Measurements from ENCODE around the gene TMEM201. TPM values are rescaled to one million over a fixed set of nuclear protein-coding genes. Genes with fewer than 3 reads are reported as not detected.

The TMEM201 gene
- total and polyA plus RNA-seq, 9 of the 15 experiments (the other 6 are each of a cell fraction or from before 2014, with no cell fraction given): 0.42 to 51.3 (median 7.4) TPM

DNA sequence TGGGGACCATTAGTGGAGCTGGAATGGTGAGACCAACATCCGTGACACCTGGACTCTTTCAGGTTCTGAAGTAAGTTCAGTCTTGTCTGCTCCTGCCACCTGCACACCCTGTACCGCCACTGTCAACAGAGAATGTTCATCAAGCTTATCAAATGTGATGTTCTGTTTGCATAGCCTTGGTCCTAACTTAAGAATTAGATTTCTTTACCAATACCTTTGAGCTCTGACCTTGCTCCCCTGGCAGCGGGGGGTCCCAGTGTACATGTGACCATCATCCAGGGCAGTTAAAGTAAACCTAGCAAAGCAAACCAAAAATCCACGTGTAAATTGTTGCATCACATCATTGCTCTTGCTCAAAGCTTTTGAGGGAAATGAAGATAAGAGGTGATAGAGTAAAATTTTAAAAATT lies 35.0 kb upstream of the TMEM201 start:
- Histone ChIP-seq H2AFZ (ENCODE audit: low read depth, low read length) (no peak overlapping the region), H3K9me1 (ENCODE audit: control insufficient read depth, insufficient read depth, low read length) (no peaks in the 10 kb centered on the region), H3K36me3 (ENCODE audit: control insufficient read depth, insufficient read depth, low read length) (peaks cover 81% of the 10 kb centered on the region), H3K27ac (ENCODE audit: extremely low read depth, low read depth, low read length) (no peak overlapping the region), H3K4me1 (replicated peaks in 1 of 2; ENCODE audit: control insufficient read depth in 2 of 2, insufficient read depth in 2 of 2, low read length in 2 of 2) (no peaks in the 10 kb centered on the region), H3K9ac (ENCODE audit: insufficient read depth in 1 of 2, low read depth in 2 of 2, low read length in 2 of 2) (no peak overlapping the region), H3K79me2 (ENCODE audit: control insufficient read depth, insufficient read depth, low read length) (peaks cover 59% of the 10 kb centered on the region), H3K4me2 (ENCODE audit: insufficient read depth, low read length) (no peak overlapping the region), H3K4me3 (no peak overlapping the region), H3K27me3 (ENCODE audit: control insufficient read depth in 2 of 2, insufficient read depth in 2 of 2, low read length in 2 of 2) (no peaks in the 10 kb centered on the region), H4K20me1 (replicated peaks; ENCODE audit: control insufficient read depth, insufficient read depth, low read length) (peaks cover 8% of the 10 kb centered on the region; the same call in 1 of the 2 replicates), H3K9me3 (replicated peaks; ENCODE audit: control insufficient read depth, insufficient read depth, low read depth, low read length) (no peaks in the 10 kb centered on the region)
- BruUV-seq (replicated peaks): no TSS peak
- 76% methylated on average over 4 of the region's 4 CpGs for WGBS (ENCODE audit: insufficient coverage, low coverage, missing lambda C conversion rate)
- intact Hi-C loops (cut with micrococcal nuclease) (no loop called here), in situ Hi-C loops (cut with MboI) (no loop called here)
- TF ChIP-seq RBM22 (IDR thresholded peaks at IDR 0.05; ENCODE audit: low read depth, low read length, poor library complexity, severe bottlenecking) (no peak), TAL1 (IDR thresholded peaks at IDR 0.05) (no peak), CEBPG (CRISPR knock-in tag; IDR thresholded peaks at IDR 0.05) (no peak), CEBPG (tag; conservative IDR thresholded peaks at IDR 0.05 in 1 of 2, IDR thresholded peaks at IDR 0.05 in 1 of 2) (peak; percentile 65 to 68; a peak in 3 of 4 replicates), ZNF3 (CRISPR knock-in tag; IDR thresholded peaks at IDR 0.05) (no peak)
- DNase-seq (ENCODE audit: extremely low read depth in 1 of 4, low spot score in 3 of 4) (no peak), ATAC-seq (no peak), FAIRE-seq (no peak)
- ChIA-PET POLR2A (interaction anchor here (0.6 to 3.4 kb wide), 7 partner anchors 8 to 36 kb away, joined by 3 to 18 read pairs (median 4); partner anchors contain the start of genes SLC25A33 and TMEM201), CTCF (ENCODE audit: low intra/inter-chr PET ratio) (interaction anchor here (0.7 kb wide), 1 partner anchor 9 kb away, joined by 4 read pairs; no protein-coding TSS in a partner anchor)

DNA sequence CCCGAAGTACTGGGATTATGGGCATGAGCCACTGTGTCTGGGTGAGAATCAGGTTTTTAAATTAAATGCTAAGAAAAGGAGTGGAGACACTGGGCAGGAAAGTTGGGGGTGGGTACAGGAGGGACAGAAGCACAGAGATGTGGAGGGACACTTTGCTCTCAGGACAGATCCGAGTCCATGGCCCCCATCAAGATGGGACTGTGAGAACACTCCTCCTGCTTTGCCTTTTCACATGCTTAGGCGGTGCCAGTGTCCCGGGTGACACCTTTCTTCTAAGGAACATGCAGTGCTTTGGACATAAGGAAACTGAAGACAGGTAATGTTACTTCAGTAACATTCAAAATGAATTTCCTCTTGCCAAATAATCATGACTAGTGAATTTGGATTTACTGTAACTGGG lies 32.8 kb upstream of the TMEM201 start:
- H3K9ac ChIP-seq (ENCODE audit: insufficient read depth in 1 of 2, low read depth in 2 of 2, low read length in 2 of 2): no peak overlapping the region
- no peak overlapping the region for H3K27ac ChIP-seq (ENCODE audit: extremely low read depth, low read depth, low read length)
- H3K27me3 ChIP-seq (ENCODE audit: control insufficient read depth in 2 of 2, insufficient read depth in 2 of 2, low read length in 2 of 2): no peaks in the 10 kb centered on the region
- in situ Hi-C loops (cut with MboI): no loop called here
- WGBS (ENCODE audit: insufficient coverage, low coverage, missing lambda C conversion rate): 95% methylated on average over 4 of the region's 4 CpGs
- peaks cover 47% of the 10 kb centered on the region for H3K79me2 ChIP-seq (ENCODE audit: control insufficient read depth, insufficient read depth, low read length)
- H3K4me1 ChIP-seq (replicated peaks in 1 of 2; ENCODE audit: control insufficient read depth in 2 of 2, insufficient read depth in 2 of 2, low read length in 2 of 2): peaks cover 0 to 3% of the 10 kb centered on the region in 2 experiments; a peak in 1 of 5 replicates
- ChIA-PET POLR2A (interaction anchor here (2.4 to 3.4 kb wide), 2 partner anchors 10 to 12 kb away, joined by 9 to 11 read pairs; no protein-coding TSS in a partner anchor), CTCF (ENCODE audit: low intra/inter-chr PET ratio) (no interaction called here)
- H3K4me3 ChIP-seq: no peak overlapping the region
- no peaks in the 10 kb centered on the region for H3K9me1 ChIP-seq (ENCODE audit: control insufficient read depth, insufficient read depth, low read length)
- BruUV-seq (replicated peaks): no TSS peak
- intact Hi-C loops (cut with micrococcal nuclease): no loop called here
- no peak for ATAC-seq
- no peaks in the 10 kb centered on the region; the same call in 1 of the 2 replicates for H4K20me1 ChIP-seq (replicated peaks; ENCODE audit: control insufficient read depth, insufficient read depth, low read length)
- H2AFZ ChIP-seq (ENCODE audit: low read depth, low read length): no peak overlapping the region
- no peak for FAIRE-seq
- H3K9me3 ChIP-seq (replicated peaks; ENCODE audit: control insufficient read depth, insufficient read depth, low read depth, low read length): no peaks in the 10 kb centered on the region
- no peak overlapping the region for H3K4me2 ChIP-seq (ENCODE audit: insufficient read depth, low read length)
- DNase-seq (ENCODE audit: extremely low read depth in 1 of 4, low spot score in 3 of 4): no peak
- H3K36me3 ChIP-seq (ENCODE audit: control insufficient read depth, insufficient read depth, low read length): peaks cover 75% of the 10 kb centered on the region
- no peak for TF ChIP-seq CBX1 (IDR thresholded peaks at IDR 0.05; ENCODE audit: low read depth)
- TF ChIP-seq NFATC3 (IDR thresholded peaks at IDR 0.05): no peak
- no peak for TF ChIP-seq MAFG (tag; conservative IDR thresholded peaks at IDR 0.05)
- no peak for TF ChIP-seq ARID3B (CRISPR knock-in tag; IDR thresholded peaks at IDR 0.05; ENCODE audit: borderline replicate concordance)
- TF ChIP-seq ZNF408 (CRISPR knock-in tag; IDR thresholded peaks at IDR 0.05; ENCODE audit: low read depth): no peak
- TF ChIP-seq ZBTB1 (CRISPR knock-in tag; IDR thresholded peaks at IDR 0.05; ENCODE audit: borderline replicate concordance, low read depth): no peak
- TF ChIP-seq SRSF1 (IDR thresholded peaks at IDR 0.05; ENCODE audit: low read depth, low read length): no peak
- no peak for TF ChIP-seq SP1 (CRISPR knock-in tag; IDR thresholded peaks at IDR 0.05)
- no peak for TF ChIP-seq FOXA3 (CRISPR knock-in tag; conservative IDR thresholded peaks at IDR 0.05 in 1 of 2, IDR thresholded peaks at IDR 0.05 in 1 of 2)
- TF ChIP-seq MTA2 (IDR thresholded peaks at IDR 0.05; ENCODE audit: low read depth): no peak
- no peak for TF ChIP-seq ZZZ3 (IDR thresholded peaks at IDR 0.05)

All from K562 (cell line).